Head of caudate nucleus (tissue), 42 donors: Measurements from ENCODE around the gene TDRD9.
"Not testable (repeated sequence)": the region's sequence is repeated elsewhere in the genome, so short reads cannot be mapped to it uniquely, and the experiment has no call there.

Experiments
- DNase-seq, 42 donors: peaks; one replicate each; pipeline versions ENCODE4 v3.0.0 to v3.0.0-alpha.2; 2020 to 2021; ENCODE audit warnings: mixed read lengths in 7 of 42
- intact Hi-C: fragments of 100-400 bp; cut with DNase I; formaldehyde crosslinking; loops from one replicate; pipeline ENCODE4 v1.15.0; 2022

The TDRD9 gene

GRCh38 chr14:103928011-103928890 lies at the start of gene TDRD9:
Gene TDRD9 (plus strand): TSS chr14:103928456. CDS start chr14:103928510, 54 bp downstream.
- peak in 1 of 42 donors; percentile 4 for DNase-seq
- intact Hi-C loops = loop anchor here (10.0 kb wide), 1 partner anchor 363 kb away; the partner anchor contains the start of genes BAG5 and COA8

- intact Hi-C loops = no loop called here
- DNase-seq = no peak
Observed at GRCh38 chr14:103879118-103879569, 49.1 kb upstream of the TDRD9 start.

GRCh38 chr14:103879570-103880347 lies 48.5 kb upstream of the TDRD9 start:
- no peak for DNase-seq
- intact Hi-C loops = no loop called here

GRCh38 chr14:103880348-103881267 lies 47.6 kb upstream of the TDRD9 start:
- intact Hi-C loops = no loop called here
- DNase-seq = peak in 36 of 42 donors; percentile 12 to 72 (median 50)

GRCh38 chr14:103881268-103882201 lies 46.7 kb upstream of the TDRD9 start:
- intact Hi-C loops = no loop called here
- peak in 9 of 42 donors; percentile 13 to 33 (median 21) for DNase-seq

GRCh38 chr14:103882503-103883262 lies 45.6 kb upstream of the TDRD9 start:
- DNase-seq = no peak
- intact Hi-C loops = no loop called here

GRCh38 chr14:103883263-103883523 lies 45.1 kb upstream of the TDRD9 start:
- intact Hi-C loops = no loop called here
- DNase-seq = no peak

GRCh38 chr14:103884854-103885253 lies 43.4 kb upstream of the TDRD9 start:
- DNase-seq = no peak
- intact Hi-C loops = no loop called here

GRCh38 chr14:103885509-103885932 lies 42.7 kb upstream of the TDRD9 start:
- intact Hi-C loops = no loop called here
- no peak for DNase-seq

- intact Hi-C loops = no loop called here
- DNase-seq = peak in 37 of 42 donors; percentile 10 to 78 (median 53)
Observed at GRCh38 chr14:103886304-103887169, 41.7 kb upstream of the TDRD9 start.

GRCh38 chr14:103887170-103887501 lies 41.1 kb upstream of the TDRD9 start:
- intact Hi-C loops = no loop called here
- DNase-seq = no peak

- intact Hi-C loops = no loop called here
- DNase-seq = no peak
Observed at GRCh38 chr14:103887557-103888115, 40.6 kb upstream of the TDRD9 start.

- intact Hi-C loops, DNase-seq: not testable (repeated sequence)
Observed at GRCh38 chr14:103889002-103889312, 39.3 kb upstream of the TDRD9 start.

GRCh38 chr14:103889313-103890051 lies 38.8 kb upstream of the TDRD9 start:
- DNase-seq = no peak
- intact Hi-C loops = no loop called here

- intact Hi-C loops = no loop called here
- DNase-seq = no peak
Observed at GRCh38 chr14:103890052-103890371, 38.2 kb upstream of the TDRD9 start.
